Trophoblast cell (in vitro differentiated cells and primary cell): Measurements from ENCODE around the gene C20orf202.
A peak's percentile ranks its signal among the peaks of the same experiment; 100 is the strongest.

ENCODE experiments used
- DNase-seq, 2 donors: peaks; one replicate each; pipeline ENCODE4 v3.0.0-alpha.2; 2016
- H2AFZ ChIP-seq: 2 replicates; pipeline ENCODE4 v1.6.1; 2013; ENCODE audit warnings: low read length, moderate library complexity, mild to moderate bottlenecking; ENCODE audit not compliant: insufficient read depth, poor library complexity
- H2AK5ac ChIP-seq: 2 replicates; pipeline ENCODE4 v1.6.1; 2013; ENCODE audit warnings: mild to moderate bottlenecking, low read length
- H2BK120ac ChIP-seq: 2 replicates; pipeline ENCODE4 v1.6.1; 2013; ENCODE audit warnings: low read length, mild to moderate bottlenecking, moderate library complexity; ENCODE audit not compliant: insufficient read depth, poor library complexity
- H2BK12ac ChIP-seq: 2 replicates; pipeline ENCODE4 v1.6.1; 2013; ENCODE audit warnings: mild to moderate bottlenecking, low read length, moderate library complexity
- H2BK5ac ChIP-seq: 2 replicates; pipeline ENCODE4 v1.6.1; 2013; ENCODE audit warnings: low read length, low read depth, moderate library complexity, mild to moderate bottlenecking; ENCODE audit not compliant: poor library complexity
- H3K14ac ChIP-seq: 2 replicates; pipeline ENCODE4 v1.6.1; 2013; ENCODE audit warnings: mild to moderate bottlenecking, low read length
- H3K18ac ChIP-seq: 2 replicates; pipeline ENCODE4 v1.6.1; 2013; ENCODE audit warnings: mild to moderate bottlenecking, low read length
- H3K23ac ChIP-seq: 2 replicates; pipeline ENCODE4 v1.6.1; 2013; ENCODE audit warnings: low read length
- H3K27ac ChIP-seq: 2 replicates; pipeline ENCODE4 v1.5.1; 2013; ENCODE audit warnings: low read depth, mild to moderate bottlenecking, inconsistent platforms, low read length, moderate library complexity
- H3K27me3 ChIP-seq: 2 replicates; pipeline ENCODE4 v1.6.1; 2013; ENCODE audit warnings: inconsistent platforms, mild to moderate bottlenecking, low read length, moderate library complexity; ENCODE audit not compliant: insufficient read depth
- H3K36me3 ChIP-seq, 2 experiments: 1 replicate in 1 of 2; 2 replicates in 1 of 2; pipeline ENCODE4 v1.6.1; 2013; ENCODE audit warnings: low read length in 2 of 2, mild to moderate bottlenecking in 2 of 2, moderate library complexity in 1 of 2; ENCODE audit not compliant: insufficient read depth in 2 of 2, control insufficient read depth in 1 of 2
- H3K4ac ChIP-seq: 2 replicates; pipeline ENCODE4 v1.6.1; 2013; ENCODE audit warnings: low read depth, mild to moderate bottlenecking, low read length, moderate library complexity
- H3K4me1 ChIP-seq, 2 experiments: 1 replicate in 1 of 2; 2 replicates in 1 of 2; pipeline ENCODE4 v1.6.1; 2013; ENCODE audit warnings: low read length in 2 of 2, mild to moderate bottlenecking in 2 of 2, moderate library complexity in 1 of 2; ENCODE audit not compliant: insufficient read depth in 2 of 2, control insufficient read depth in 1 of 2
- H3K4me2 ChIP-seq: 2 replicates; pipeline ENCODE4 v1.6.1; 2013; ENCODE audit warnings: inconsistent platforms, mild to moderate bottlenecking, low read length, moderate library complexity
- H3K4me3 ChIP-seq: 2 replicates; pipeline ENCODE4 v1.5.1; 2013; ENCODE audit warnings: mild to moderate bottlenecking, low read depth, low read length, inconsistent platforms
- H3K79me1 ChIP-seq: one replicate; pipeline ENCODE4 v1.6.1; 2013; ENCODE audit warnings: low read length
- H3K79me2 ChIP-seq: 2 replicates; pipeline ENCODE4 v1.6.1; 2013; ENCODE audit warnings: low read length, mild to moderate bottlenecking; ENCODE audit not compliant: control insufficient read depth, insufficient read depth, poor library complexity
- H3K9ac ChIP-seq: 2 replicates; pipeline ENCODE4 v1.6.1; 2013; ENCODE audit warnings: mild to moderate bottlenecking, low read length
- H3K9me3 ChIP-seq: 2 replicates; pipeline ENCODE4 v1.6.1; 2013; ENCODE audit warnings: low read depth, mild to moderate bottlenecking, control low read depth, inconsistent platforms, low read length; ENCODE audit not compliant: insufficient read depth
- H4K12ac ChIP-seq: 2 replicates; pipeline ENCODE4 v1.6.1; 2013; ENCODE audit warnings: low read depth, mild to moderate bottlenecking, low read length, moderate library complexity
- H4K8ac ChIP-seq: 2 replicates; pipeline ENCODE4 v1.6.1; 2013; ENCODE audit warnings: low read depth, mild to moderate bottlenecking, low read length, moderate library complexity
- H4K91ac ChIP-seq: one replicate; pipeline ENCODE4 v1.6.1; 2013; ENCODE audit warnings: low read depth, mild to moderate bottlenecking, low read length, moderate library complexity
- WGBS: extraction: QIAGEN DNeasy Blood & Tissue Kit; methylation state at CpG from one replicate; pipeline ENCODE4 v1.1.7; 2013; ENCODE audit warnings: missing lambda C conversion rate; ENCODE audit not compliant: insufficient read length, insufficient coverage; ENCODE audit errors: extremely low coverage; 5-methylcytosine and 5-hydroxymethylcytosine counted together

Gene C20orf202

GRCh38 chr20:1204576-1204975 is 1.3 kb downstream of the C20orf202 start:
- H2BK120ac ChIP-seq = no peak overlapping the region
- DNase-seq = no peak
- H2BK5ac ChIP-seq = no peak overlapping the region
- no peaks in the 10 kb centered on the region for H3K79me2 ChIP-seq
- no peaks in the 10 kb centered on the region for H3K4me1 ChIP-seq
- H3K4me2 ChIP-seq = no peak overlapping the region
- H2BK12ac ChIP-seq = no peak overlapping the region
- no peak overlapping the region for H4K91ac ChIP-seq
- H3K4ac ChIP-seq = no peak overlapping the region
- no peak overlapping the region for H2AFZ ChIP-seq
- H4K8ac ChIP-seq = no peak overlapping the region
- H3K4me3 ChIP-seq = no peak overlapping the region
- H3K14ac ChIP-seq = no peak overlapping the region
- H3K79me1 ChIP-seq = no peaks in the 10 kb centered on the region
- H3K9ac ChIP-seq = peak overlapping the region; percentile 36
- no peak overlapping the region for H2AK5ac ChIP-seq
- H3K36me3 ChIP-seq = no peaks in the 10 kb centered on the region
- no peaks in the 10 kb centered on the region for H3K9me3 ChIP-seq
- H3K27me3 ChIP-seq = no peaks in the 10 kb centered on the region
- no peak overlapping the region for H3K23ac ChIP-seq
- H3K27ac ChIP-seq = no peak overlapping the region
- WGBS = no CpG with 5 or more reads among the region's 2 CpGs
- H4K12ac ChIP-seq = no peak overlapping the region
- no peak overlapping the region for H3K18ac ChIP-seq

DNA sequence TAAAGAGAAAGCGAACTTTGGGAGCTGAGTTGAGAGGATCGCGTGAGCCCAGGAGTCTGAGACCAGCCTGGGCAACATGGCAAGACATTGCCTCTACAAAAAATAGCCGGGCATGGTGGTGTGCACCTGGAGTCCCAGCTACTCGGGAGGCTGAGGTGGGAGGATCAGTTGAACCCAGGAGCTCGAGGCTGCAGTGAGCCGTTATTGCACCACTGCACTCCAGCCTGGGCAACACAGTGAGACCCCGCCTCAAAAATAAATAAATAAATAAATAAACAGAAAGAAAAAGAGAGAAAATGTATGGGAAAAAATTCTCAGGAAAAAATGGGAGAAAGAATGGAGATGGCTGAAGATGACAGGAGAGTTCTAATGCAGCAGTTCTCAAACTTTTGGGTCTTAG is 2.5 kb downstream of the C20orf202 start:
- Histone ChIP-seq H3K4me3 (no peak overlapping the region), H2BK5ac (no peak overlapping the region), H2BK12ac (no peak overlapping the region), H3K4me2 (no peak overlapping the region), H3K27ac (no peak overlapping the region), H3K9ac (no peak overlapping the region), H3K27me3 (no peaks in the 10 kb centered on the region), H4K12ac (no peak overlapping the region), H3K14ac (no peak overlapping the region), H3K79me1 (no peaks in the 10 kb centered on the region), H2AK5ac (no peak overlapping the region), H3K4ac (no peak overlapping the region), H3K79me2 (no peaks in the 10 kb centered on the region), H3K4me1 (no peaks in the 10 kb centered on the region), H2BK120ac (no peak overlapping the region), H2AFZ (no peak overlapping the region), H3K36me3 (no peaks in the 10 kb centered on the region), H3K23ac (no peak overlapping the region), H3K9me3 (no peaks in the 10 kb centered on the region), H4K8ac (no peak overlapping the region), H4K91ac (no peak overlapping the region), H3K18ac (no peak overlapping the region)
- no CpG with 5 or more reads among the region's 8 CpGs for WGBS
- DNase-seq = no peak

GRCh38 chr20:1206366-1207148 is 3.3 kb downstream of the C20orf202 start:
- no peaks in the 10 kb centered on the region for H3K36me3 ChIP-seq
- no peak overlapping the region for H3K4me2 ChIP-seq
- no peak overlapping the region for H4K12ac ChIP-seq
- H3K18ac ChIP-seq = no peak overlapping the region
- no peak overlapping the region for H3K23ac ChIP-seq
- no peaks in the 10 kb centered on the region for H3K9me3 ChIP-seq
- DNase-seq = no peak
- no peak overlapping the region for H2BK12ac ChIP-seq
- no peak overlapping the region for H4K91ac ChIP-seq
- no peaks in the 10 kb centered on the region for H3K79me1 ChIP-seq
- no peak overlapping the region for H2BK5ac ChIP-seq
- WGBS = no CpG with 5 or more reads among the region's 19 CpGs
- H3K4me1 ChIP-seq = no peaks in the 10 kb centered on the region
- H3K79me2 ChIP-seq = no peaks in the 10 kb centered on the region
- no peak overlapping the region for H4K8ac ChIP-seq
- H2AK5ac ChIP-seq = no peak overlapping the region
- H3K14ac ChIP-seq = no peak overlapping the region
- no peaks in the 10 kb centered on the region for H3K27me3 ChIP-seq
- H3K27ac ChIP-seq = no peak overlapping the region
- no peak overlapping the region for H3K9ac ChIP-seq
- H3K4me3 ChIP-seq = no peak overlapping the region
- no peak overlapping the region for H2BK120ac ChIP-seq
- no peak overlapping the region for H2AFZ ChIP-seq
- H3K4ac ChIP-seq = no peak overlapping the region

- Histone ChIP-seq H2AK5ac (no peak overlapping the region), H3K4me3 (no peak overlapping the region), H3K79me2 (no peaks in the 10 kb centered on the region), H4K12ac (no peak overlapping the region), H3K14ac (no peak overlapping the region), H3K4ac (no peak overlapping the region), H3K9ac (no peak overlapping the region), H2BK120ac (no peak overlapping the region), H3K4me1 (no peaks in the 10 kb centered on the region), H2AFZ (no peak overlapping the region), H2BK5ac (no peak overlapping the region), H3K9me3 (no peaks in the 10 kb centered on the region), H3K27me3 (no peaks in the 10 kb centered on the region), H3K27ac (no peak overlapping the region), H3K18ac (no peak overlapping the region), H3K79me1 (no peaks in the 10 kb centered on the region), H4K91ac (no peak overlapping the region), H3K4me2 (no peak overlapping the region), H4K8ac (no peak overlapping the region), H2BK12ac (no peak overlapping the region), H3K23ac (no peak overlapping the region), H3K36me3 (no peaks in the 10 kb centered on the region)
- no CpG with 5 or more reads among the region's 3 CpGs for WGBS
- no peak for DNase-seq
These were observed 4.1 kb downstream of the C20orf202 start for GRCh38 chr20:1207293-1207878.
